NOMO-1 treated with DMSO at 0.1 percent for 48 hours (cell line): ENCODE measurements around the gene KLHDC7B.

Source experiments
- DNase-seq: peaks from one replicate; lab custom pipeline; 2025; ENCODE audit not compliant: unreplicated experiment; lab: John Stamatoyannopoulos, UW

KLHDC7B gene

GRCh38 chr22:50529416-50529896 is 16.2 kb upstream of the KLHDC7B start:
- peak; percentile 47 for DNase-seq

GRCh38 chr22:50529897-50530579 is 15.7 kb upstream of the KLHDC7B start, which contains the start of gene TYMP:
TSS of gene TYMP (minus strand) at chr22:50530012. CDS start at chr22:50529709, 303 bp downstream.
- peak; percentile 87 for DNase-seq

- DNase-seq = peak; percentile 55
Observed at GRCh38 chr22:50530580-50530876, 15.2 kb upstream of the KLHDC7B start.

- peak; percentile 90 for DNase-seq
Observed at GRCh38 chr22:50530877-50531545, 14.7 kb upstream of the KLHDC7B start.

- DNase-seq = peak; percentile 73
Observed at GRCh38 chr22:50531546-50531961, 14.1 kb upstream of the KLHDC7B start.

GRCh38 chr22:50531962-50532674 is 13.6 kb upstream of the KLHDC7B start:
- no peak for DNase-seq

GRCh38 chr22:50532824-50533796 is 12.6 kb upstream of the KLHDC7B start:
- no peak for DNase-seq

- peak; percentile 65 for DNase-seq
Observed at GRCh38 chr22:50533856-50534711, 11.6 kb upstream of the KLHDC7B start.

GRCh38 chr22:50535113-50535512 is 10.6 kb upstream of the KLHDC7B start:
- DNase-seq = no peak

GRCh38 chr22:50536226-50536625 is 9.5 kb upstream of the KLHDC7B start:
- no peak for DNase-seq

- DNase-seq = no peak
Observed at GRCh38 chr22:50537765-50538164, 7.9 kb upstream of the KLHDC7B start.

GRCh38 chr22:50540381-50540780 is 5.3 kb upstream of the KLHDC7B start:
- DNase-seq = no peak

- peak; percentile 85 for DNase-seq
Observed at GRCh38 chr22:50541667-50542026, 4.1 kb upstream of the KLHDC7B start.

- DNase-seq = peak; percentile 91
Observed at GRCh38 chr22:50542416-50542927, 3.2 kb upstream of the KLHDC7B start.

- DNase-seq = peak; percentile 77
Observed at GRCh38 chr22:50544078-50544745, 1.5 kb upstream of the KLHDC7B start.

- no peak for DNase-seq
Observed at GRCh38 chr22:50544746-50545253, 899 bp upstream of the KLHDC7B start.

- DNase-seq = no peak
Observed at GRCh38 chr22:50546326-50547262, 895 bp downstream of the KLHDC7B start.
